GM12891 (cell line): ENCODE measurements around the gene CMTM7.

Experiments used
- PAX5 ChIP-seq: IDR thresholded peaks from 2 replicates; pipeline ENCODE4 v1.6.1; 2011; ENCODE audit warnings: low read length, moderate library complexity, mild to moderate bottlenecking; ENCODE audit not compliant: insufficient read depth, severe bottlenecking
- POLR2A ChIP-seq: IDR thresholded peaks from 2 replicates; pipeline ENCODE4 v1.6.1; 2011; ENCODE audit warnings: low read depth, low read length, control low read depth
- POLR2AphosphoS5 ChIP-seq: IDR thresholded peaks from 2 replicates; pipeline ENCODE4 v1.6.1; 2011; ENCODE audit warnings: low read depth, low read length, control low read depth
- POU2F2 ChIP-seq: IDR thresholded peaks from 2 replicates; pipeline ENCODE4 v1.6.1; 2011; ENCODE audit warnings: low read depth, mild to moderate bottlenecking, control low read depth, low read length, moderate library complexity
- TAF1 ChIP-seq: IDR thresholded peaks from 2 replicates; pipeline ENCODE4 v1.6.1; 2011; ENCODE audit warnings: low read depth, low read length, control low read depth

DNA sequence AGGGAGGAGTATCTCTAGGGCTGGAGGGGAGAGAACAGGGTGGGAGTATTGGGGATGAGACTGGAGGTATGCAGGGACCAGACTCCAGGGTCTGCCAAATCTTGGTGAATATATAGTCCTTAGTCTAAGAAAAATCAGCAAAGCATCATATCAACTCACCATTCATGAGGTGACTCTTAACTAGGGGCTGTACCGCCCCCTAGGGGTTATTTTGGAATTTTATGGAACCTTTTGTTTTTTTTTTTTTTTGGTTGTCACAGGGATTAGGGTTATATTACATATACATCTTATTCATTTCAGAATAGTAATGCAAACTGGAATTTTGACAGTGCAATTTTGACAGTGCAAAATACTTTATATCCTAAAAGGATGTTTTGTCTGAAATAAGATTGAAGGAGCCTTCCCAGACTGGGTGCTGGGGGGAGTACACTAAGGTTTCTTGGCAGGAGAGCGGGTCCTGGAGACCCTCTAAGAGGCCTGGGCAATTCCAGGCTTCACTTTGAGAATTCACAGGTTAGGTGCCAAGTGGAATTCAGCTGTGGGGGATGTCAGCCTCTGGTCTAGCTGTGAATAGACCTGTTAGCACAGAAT lies 7.5 kb downstream of the CMTM7 start:
- TF ChIP-seq POLR2AphosphoS5, result no peak
- TF ChIP-seq TAF1, result no peak
- TF ChIP-seq PAX5, result no peak
- TF ChIP-seq POLR2A, result no peak
- TF ChIP-seq POU2F2, result no peak
